ENCODE results near the gene KRT79.
"Not testable (repeated sequence)": the region's sequence is repeated elsewhere in the genome, so short reads cannot be mapped to it uniquely, and the experiment has no call there.

Gene KRT79

DNA sequence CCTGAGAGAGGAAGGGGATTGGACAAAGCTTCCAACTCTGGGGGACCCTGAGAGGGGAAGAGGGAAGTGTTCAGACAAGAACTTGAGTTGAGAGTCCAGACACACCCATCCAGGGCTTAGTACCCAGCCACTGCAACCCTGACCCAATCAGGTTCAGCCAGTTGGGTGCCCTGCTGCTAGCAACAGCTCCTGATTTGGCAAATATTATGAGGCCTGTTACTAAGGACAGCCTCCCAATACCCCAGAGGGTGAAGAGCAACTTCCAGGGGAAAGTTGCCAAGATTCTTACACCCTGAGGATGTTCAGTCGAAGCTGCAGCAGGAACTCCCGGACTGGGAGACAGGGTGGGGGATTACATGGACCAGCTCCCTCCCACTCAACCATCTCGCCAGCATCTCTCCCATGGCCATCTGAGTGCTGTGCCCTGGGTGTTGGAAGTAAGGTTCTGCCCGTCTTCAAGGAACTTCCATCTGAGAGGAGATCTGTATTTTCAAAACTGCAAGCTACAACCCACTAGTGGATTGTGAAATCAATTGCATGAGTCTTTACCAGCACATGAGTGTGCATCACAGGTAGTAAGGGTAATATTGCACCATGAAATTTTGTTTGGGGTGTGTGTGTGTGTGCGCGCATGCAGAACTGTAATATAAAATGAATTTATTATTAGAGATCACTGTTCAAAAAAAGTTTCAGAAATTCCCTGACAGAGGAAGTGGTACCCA, 26.2 kb upstream of the KRT79 start:
- no peak for DNase-seq

- no peak for DNase-seq
Observed at GRCh38 chr12:52857500-52857899, 23.4 kb upstream of the KRT79 start.

- no peak for DNase-seq
Observed at GRCh38 chr12:52856787-52857186, 22.7 kb upstream of the KRT79 start.

GRCh38 chr12:52856077-52856476, 22.0 kb upstream of the KRT79 start:
- DNase-seq = not testable (repeated sequence)

DNA sequence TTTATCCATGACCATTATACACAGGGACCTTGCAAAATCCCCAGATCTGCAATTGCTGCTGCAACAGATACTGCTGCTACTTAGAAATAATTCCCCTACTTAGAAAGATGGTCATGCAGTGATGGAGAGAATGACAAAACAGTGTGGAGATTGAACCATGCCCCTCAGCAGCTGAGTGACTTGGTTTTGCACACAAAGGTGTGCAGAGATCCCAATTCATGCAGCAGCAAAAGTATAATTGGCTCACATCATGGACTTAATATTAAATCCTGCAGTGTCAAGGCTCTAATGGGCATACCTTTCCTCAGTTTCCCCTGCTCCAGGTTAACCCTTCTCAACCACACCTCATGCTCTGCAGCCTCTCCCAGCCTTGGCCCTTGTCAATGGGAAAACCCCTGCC, 17.7 kb upstream of the KRT79 start:
- DNase-seq = no peak

DNA sequence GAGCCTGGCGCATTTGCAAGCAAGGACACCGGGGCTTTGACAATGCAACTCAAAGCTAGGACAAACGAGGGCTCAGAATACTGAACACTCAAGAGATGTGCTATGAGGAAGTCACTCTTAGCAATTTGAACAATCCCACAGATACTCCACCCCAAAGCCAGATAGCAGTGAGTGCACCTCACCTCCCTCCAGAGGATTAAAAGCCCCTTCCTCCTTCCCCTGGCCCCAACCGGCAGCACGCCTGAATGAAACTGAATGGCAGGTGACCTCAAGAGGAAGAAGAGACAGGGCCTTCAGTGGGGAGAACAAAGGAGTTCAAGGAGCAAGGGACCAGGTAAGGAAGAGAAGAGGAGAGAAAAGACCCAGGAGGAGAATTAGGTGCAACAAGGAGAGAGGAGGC, 16.6 kb upstream of the KRT79 start:
- DNase-seq = no peak

- no peak for DNase-seq
Observed at GRCh38 chr12:52849511-52849910, 15.4 kb upstream of the KRT79 start.

GRCh38 chr12:52848661-52849255, 14.6 kb upstream of the KRT79 start, which contains the start of gene KRT78:
Gene KRT78 (minus strand): TSS chr12:52848994. CDS start chr12:52848930, 64 bp downstream.
- no peak for DNase-seq

GRCh38 chr12:52847335-52848102, 13.4 kb upstream of the KRT79 start:
- DNase-seq = no peak

DNA sequence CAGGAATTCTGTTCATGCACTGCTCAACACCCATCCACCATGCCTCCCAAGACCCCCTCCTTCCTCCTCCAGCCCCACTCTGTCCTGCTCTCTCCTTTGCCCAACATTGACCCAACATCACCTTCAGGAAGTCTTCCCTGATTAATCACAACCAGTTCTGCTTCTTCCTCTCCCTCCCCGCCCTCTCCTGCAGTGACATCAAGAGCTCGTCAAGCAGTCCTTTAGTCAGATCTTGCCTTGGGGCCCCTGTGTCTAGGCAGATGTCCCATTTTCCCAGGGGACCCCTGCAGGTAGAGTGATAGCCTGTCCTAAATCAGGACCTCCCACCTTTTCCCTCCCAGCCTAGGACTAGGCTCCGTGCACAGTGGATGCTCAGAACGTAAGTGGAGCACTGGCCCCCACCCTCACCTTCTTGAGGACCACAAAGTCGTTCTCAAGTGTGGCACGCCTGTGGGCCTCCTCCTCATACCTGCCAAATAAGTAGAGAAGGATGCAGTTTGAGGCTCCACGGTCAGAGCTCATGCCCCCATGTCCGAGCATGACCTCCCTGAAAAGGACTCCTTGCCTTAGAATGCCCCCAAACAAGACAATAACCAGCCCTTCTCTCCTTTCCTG, 12.4 kb upstream of the KRT79 start:
- DNase-seq = no peak

DNA sequence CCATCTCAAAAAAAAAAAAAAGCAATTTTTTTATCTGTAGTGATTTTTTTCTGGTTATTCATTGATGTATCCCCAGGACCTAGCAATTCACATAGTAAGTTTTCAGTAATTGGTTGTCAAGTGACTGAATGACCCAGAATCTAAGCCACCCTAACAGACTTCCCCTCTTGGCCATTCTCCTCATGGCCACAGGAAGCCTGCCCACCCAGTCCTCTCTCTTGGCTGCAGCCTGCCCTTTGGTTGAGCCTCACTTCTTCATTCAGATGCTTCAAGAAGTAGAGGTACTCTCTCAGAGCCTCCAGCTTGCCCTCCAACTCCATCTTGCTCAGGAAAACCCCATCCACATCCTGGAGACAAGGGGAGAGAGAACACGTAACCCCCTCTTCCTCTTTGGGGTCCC, 11.8 kb upstream of the KRT79 start:
- no peak for DNase-seq

- DNase-seq = no peak
Observed at GRCh38 chr12:52844386-52844785, 10.3 kb upstream of the KRT79 start.

DNA sequence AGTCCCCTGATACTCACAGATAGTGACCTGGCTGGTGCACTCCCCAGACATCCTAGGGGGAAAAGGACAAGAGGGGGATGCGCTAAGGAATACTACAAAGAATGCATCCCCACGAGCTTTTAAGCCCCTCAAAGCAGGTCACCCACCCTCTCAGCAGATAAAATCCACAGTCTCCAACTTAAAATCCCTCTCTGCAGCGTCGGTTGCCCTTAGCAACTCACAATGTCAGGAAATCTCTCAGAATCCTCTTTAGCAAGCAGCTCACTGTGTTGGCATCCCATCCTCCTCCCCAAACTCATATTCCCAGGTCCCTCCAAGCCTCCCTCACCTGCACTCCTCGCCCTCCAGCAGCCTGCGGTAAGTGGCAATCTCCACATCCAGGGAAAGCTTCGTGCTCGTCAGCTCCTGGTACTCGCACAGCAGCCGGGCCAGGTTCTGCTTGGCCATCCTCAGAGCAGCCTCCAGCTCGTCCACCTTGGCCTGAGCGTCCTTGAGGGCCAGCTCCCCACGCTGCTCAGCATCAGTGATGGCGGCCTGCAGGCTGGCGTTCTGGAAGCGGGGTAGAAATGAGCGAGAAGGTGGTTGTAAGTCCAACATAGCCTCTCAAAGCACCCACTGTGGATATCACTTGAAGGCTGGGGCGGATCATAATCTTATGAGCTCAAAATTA, 5.5 kb upstream of the KRT79 start:
- no peak for DNase-seq

DNA sequence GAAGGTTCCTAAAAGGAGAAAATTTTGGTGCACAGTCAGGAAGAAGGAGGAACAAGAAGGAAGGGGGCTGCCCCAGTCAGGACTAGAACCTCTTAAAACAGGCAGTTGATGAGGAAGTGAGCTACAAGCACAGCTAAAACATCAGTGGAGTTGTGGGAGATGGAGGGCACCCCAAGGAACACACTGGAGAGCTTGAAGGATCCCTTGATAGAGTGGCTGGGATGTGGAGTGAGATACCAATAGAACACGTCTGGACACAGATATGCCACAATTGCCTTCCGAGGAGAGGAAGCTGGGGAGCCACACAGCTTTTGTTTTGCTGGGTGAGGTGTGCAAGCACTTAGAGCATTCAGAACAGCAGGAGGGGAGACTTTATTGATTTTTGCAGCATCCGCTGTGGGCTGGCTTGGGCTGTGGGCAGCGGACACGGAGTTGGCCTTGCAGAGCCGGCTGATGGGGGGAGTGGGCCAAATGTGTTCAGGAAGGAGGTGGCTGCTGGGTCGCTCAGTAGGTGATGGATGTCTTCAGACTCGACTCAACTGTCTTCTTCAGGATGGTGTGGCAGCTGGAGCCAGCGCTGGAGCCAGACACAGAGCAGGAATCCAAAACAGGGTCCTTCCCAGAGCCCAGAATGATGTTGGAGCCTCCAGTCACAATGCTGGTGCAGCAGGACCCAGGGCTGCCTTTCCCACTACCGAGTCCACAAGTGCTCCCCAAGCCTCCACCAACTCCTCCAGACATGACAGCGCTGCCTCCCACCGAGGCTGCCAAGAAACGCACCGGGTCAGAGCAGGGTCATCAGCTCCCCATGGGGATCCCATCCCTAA, 4.7 kb upstream of the KRT79 start:
- DNase-seq = no peak

- DNase-seq = no peak
Observed at GRCh38 chr12:52837781-52838608, 3.9 kb upstream of the KRT79 start.

- no peak for DNase-seq
Observed at GRCh38 chr12:52837413-52837741, 3.3 kb upstream of the KRT79 start.

DNA sequence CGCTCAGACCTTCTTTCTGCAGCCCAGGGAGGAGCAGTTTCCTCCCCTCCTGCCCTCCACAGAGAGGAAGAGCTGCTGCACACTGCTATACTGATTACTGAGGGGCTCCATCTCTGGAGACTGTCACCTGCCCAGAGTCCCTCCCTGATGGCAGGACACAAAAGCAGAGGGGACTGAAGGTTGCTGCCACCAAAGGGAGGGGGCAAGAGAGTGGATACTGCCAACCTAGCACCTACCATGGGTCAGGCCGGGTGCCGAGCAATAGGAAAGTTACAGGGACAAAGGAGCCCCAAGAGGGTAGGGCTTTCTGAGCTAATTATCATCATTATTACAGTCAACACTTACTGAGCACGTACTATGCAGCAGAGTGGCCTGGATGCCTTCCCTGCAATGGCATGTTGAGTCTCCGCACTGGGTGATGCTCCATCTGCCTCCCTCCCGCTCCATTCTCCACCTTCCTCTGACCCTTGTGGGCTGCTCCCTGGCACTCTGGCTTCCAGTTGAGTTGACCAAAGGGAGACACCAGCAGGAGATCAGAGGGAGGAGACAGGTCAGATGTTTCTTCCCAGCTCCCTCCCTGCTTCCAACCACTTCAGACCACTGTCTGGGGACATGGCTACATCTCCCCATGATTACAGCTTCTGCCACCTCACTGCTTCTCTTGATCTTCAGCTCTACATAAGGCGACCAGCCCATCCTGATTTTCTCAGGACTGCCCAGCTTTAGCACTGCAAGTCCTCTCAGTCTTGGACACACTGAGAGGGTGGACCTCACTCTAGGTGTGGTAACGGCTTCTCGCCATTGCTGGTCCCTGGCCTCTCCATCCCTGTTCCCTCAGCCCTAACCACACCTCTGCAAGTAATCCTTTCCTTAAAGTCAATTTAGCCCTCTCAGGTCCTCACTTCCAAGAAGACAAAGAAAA, 2.6 kb upstream of the KRT79 start:
- DNase-seq = no peak

DNA sequence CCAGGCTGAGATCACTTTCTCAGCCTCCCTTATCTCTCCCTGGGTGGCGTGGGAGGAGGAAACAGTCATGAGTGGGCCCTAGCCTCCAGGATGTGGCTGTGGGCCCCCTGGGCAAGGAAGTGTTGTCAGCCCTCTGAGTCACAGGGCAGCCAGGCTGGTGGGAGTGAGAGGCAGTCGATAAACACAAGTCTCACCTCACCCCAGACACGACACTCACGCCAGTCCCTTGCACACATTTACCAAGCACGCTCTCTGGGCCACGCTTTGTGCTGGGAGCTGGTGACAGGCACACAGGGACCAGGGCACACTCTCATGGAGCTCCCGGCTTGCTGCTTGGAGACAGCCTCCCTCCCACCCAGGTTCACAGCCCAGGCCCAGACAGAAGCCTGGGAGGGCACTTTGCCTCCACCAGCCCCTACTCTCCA, 1.9 kb upstream of the KRT79 start:
- peak; percentile 62 for DNase-seq

- no peak for DNase-seq
Observed at GRCh38 chr12:52835271-52836041, 1.3 kb upstream of the KRT79 start.

DNA sequence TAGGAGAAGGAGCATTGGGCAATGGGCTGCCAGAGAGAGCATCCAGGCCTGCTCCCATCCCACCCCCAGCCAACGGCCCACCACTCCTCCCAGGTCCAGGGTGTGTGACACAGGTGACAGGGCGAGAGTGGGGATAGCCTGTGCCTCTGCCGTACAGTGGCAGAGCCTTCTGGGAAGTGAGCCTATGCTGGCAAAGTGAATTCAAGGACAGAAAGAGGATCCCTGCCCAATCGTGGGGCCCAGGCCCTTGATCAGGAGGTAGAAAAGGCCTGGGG, 553 bp upstream of the KRT79 start:
- no peak for DNase-seq
